ENCODE measurements around the gene PLIN5.

DNA sequence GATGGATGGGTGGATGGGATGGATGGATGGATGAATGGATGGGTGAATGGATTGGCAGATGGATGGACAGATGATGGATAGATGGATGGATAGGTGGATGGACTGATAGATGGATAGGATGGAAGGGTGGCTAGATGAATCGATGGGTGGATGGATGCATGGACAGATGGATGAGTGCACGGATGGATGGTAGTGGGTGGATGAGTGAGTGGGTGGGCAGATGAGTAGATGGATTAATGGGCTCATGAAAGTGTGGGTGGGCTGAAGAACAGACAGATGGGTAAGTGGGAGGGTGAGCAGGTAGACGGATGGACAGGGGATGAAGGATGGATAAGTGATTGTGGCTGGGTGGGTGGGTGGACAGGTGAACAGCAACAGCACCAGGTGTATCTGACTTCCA, 18.8 kb upstream of the PLIN5 start:
- no peak for TF ChIP-seq CTCF (IDR thresholded peaks at IDR 0.05)
- no peak for TF ChIP-seq POLR2A (IDR thresholded peaks at IDR 0.05)
